Measurements from ENCODE around the gene HSPA9.

DNA sequence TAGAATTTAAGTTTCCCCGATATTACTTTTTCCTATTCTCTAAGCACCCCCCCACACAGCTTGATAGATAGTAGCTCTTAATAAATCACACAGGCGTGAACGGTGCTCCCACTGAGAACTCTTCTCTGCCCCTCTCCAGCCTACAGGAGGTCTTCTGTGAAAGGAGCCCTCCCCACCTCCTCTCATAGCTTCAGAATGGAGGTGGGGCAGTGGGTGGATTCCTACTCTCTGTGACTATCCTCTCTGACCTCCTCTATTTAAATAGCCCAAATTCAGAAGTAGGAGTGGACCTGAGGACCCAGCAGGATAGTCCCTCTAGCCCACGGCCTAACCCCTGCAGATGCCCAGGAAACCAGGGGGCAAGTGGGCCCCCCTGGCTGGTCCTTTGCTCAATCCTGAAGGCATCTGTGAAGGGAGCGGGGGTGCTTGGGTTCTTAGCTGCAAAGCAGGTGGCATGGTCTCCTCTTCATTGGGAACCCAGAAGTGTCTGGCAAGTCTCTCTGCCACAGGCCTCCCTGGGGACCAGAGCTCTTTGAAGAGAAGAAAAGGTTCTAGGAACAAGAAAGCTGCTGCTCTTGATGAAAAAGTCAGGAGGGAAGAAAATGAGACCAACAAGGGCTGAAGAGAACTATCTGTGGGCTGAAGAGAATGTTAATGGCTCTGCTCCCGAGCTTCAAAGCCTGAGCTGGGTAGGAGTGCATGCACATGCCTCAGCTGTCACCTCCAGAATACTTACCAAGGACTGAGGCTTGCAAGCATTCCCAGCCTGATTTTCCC, 21.1 kb upstream of the HSPA9 start:
- TF ChIP-seq CTCF (IDR thresholded peaks at IDR 0.05; ENCODE audit: low read depth, low read length) = no peak
- TF ChIP-seq MYC (IDR thresholded peaks at IDR 0.05; ENCODE audit: low read depth, low read length) = no peak
